Breast epithelium (tissue), 3 donors: ENCODE data around the gene HRC.

ENCODE experiments used
- CTCF ChIP-seq, 3 donors: fragments of 450-650 bp; IDR thresholded peaks; one replicate each; pipeline ENCODE4 v1.5.1; 2016 to 2017; ENCODE audit warnings: antibody characterized with exemption in 3 of 3, mild to moderate bottlenecking in 3 of 3, moderate library complexity in 3 of 3
- POLR2A ChIP-seq: fragments of 450-650 bp; IDR thresholded peaks from one replicate; pipeline ENCODE4 v1.6.1; 2016; ENCODE audit warnings: antibody characterized with exemption, mild to moderate bottlenecking, moderate library complexity
- POLR2AphosphoS5 ChIP-seq, 3 donors: sonication (generic); formaldehyde crosslinking; IDR thresholded peaks; one replicate each; pipeline ENCODE4 v1.6.1; 2017; ENCODE audit warnings: antibody characterized with exemption in 3 of 3

- TF ChIP-seq POLR2AphosphoS5 (IDR thresholded peaks at IDR 0.05), result no peak
- no peak for TF ChIP-seq POLR2A
- no peak for TF ChIP-seq CTCF (IDR thresholded peaks at IDR 0.05)
These were observed 28.6 kb downstream of the HRC start for GRCh38 chr19:49126575-49126974.
